ENCODE data around the gene LRP8.

DNA sequence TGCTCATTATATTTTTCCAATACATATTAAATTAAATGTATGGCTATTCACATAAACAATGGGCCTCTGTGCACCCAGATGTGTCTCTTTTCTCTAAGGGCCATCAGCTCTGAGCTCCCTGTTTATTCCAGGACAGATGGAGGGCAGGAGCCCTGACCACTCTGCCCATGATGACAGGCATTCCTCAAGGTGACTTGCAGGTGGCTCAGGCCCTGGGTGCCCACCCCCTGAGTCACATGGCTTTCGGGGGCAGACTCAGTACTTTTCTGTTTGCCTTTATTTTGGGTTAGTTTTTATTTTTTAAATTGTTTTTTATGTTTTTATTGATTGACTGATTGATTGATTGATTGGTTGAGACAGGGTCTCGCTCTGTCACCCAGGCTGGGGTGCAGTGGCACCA lies 6.4 kb upstream of the LRP8 start:
- TF ChIP-seq, protein P1, sequence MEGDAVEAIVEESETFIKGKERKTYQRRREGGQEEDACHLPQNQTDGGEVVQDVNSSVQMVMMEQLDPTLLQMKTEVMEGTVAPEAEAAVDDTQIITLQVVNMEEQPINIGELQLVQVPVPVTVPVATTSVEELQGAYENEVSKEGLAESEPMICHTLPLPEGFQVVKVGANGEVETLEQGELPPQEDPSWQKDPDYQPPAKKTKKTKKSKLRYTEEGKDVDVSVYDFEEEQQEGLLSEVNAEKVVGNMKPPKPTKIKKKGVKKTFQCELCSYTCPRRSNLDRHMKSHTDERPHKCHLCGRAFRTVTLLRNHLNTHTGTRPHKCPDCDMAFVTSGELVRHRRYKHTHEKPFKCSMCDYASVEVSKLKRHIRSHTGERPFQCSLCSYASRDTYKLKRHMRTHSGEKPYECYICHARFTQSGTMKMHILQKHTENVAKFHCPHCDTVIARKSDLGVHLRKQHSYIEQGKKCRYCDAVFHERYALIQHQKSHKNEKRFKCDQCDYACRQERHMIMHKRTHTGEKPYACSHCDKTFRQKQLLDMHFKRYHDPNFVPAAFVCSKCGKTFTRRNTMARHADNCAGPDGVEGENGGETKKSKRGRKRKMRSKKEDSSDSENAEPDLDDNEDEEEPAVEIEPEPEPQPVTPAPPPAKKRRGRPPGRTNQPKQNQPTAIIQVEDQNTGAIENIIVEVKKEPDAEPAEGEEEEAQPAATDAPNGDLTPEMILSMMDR (IDR thresholded peaks at IDR 0.05 in 8 of 11, conservative IDR thresholded peaks at IDR 0.05 in 3 of 11) = no peak
- no peak for TF ChIP-seq POLR2A (IDR thresholded peaks at IDR 0.05)

Data from spleen (tissue), 7 donors.